Activated B cell treated with CpG ODN at 0.5 μM for 24 hours (primary cell): ENCODE results near the gene RNF212. TPM values are rescaled to one million over a fixed set of nuclear protein-coding genes. Genes with fewer than 3 reads are reported as not detected.

Experiments used
- ATAC-seq: fragments of 200-7000 bp; cut with Tn5 transposase; one replicate; pipeline ENCODE4 v1.10.0; 2021; ENCODE audit warnings: low read depth, mild to moderate bottlenecking, moderate library complexity
- CTCF ChIA-PET: fragments of 350-600 bp; sonication (Branson Sonifier 250); formaldehyde crosslinking; loops from one replicate; lab custom pipeline; 2021; ENCODE audit warnings: antibody characterized with exemption; lab: Charles Lee
- POLR2A ChIA-PET: fragments of 350-600 bp; sonication (Branson Sonifier 250); formaldehyde crosslinking; loops from one replicate; lab custom pipeline; 2021; ENCODE audit warnings: antibody characterized with exemption; lab: Charles Lee
- DNase-seq: peaks from one replicate; pipeline ENCODE4 v3.0.0; 2022
- H3K27ac Mint-ChIP-seq: one replicate; pipeline ENCODE4 v1.8.0; 2020; ENCODE audit warnings: mixed read lengths
- H3K27me3 Mint-ChIP-seq: one replicate; pipeline ENCODE4 v1.8.0; 2021; ENCODE audit warnings: mixed read lengths
- H3K36me3 Mint-ChIP-seq: one replicate; pipeline ENCODE4 v1.8.0; 2021; ENCODE audit warnings: low read depth, mixed read lengths
- H3K4me1 Mint-ChIP-seq: one replicate; pipeline ENCODE4 v1.8.0; 2021; ENCODE audit warnings: mixed read lengths
- H3K4me3 Mint-ChIP-seq: one replicate; pipeline ENCODE4 v1.8.0; 2020; ENCODE audit warnings: mild to moderate bottlenecking, mixed read lengths
- H3K9me3 Mint-ChIP-seq: one replicate; pipeline ENCODE4 v1.8.0; 2020; ENCODE audit warnings: mixed read lengths
- CTCF ChIP-seq: fragments of 200-600 bp; IDR thresholded peaks from one replicate; pipeline ENCODE4 v1.8.0; 2022; ENCODE audit warnings: antibody characterized with exemption, mild to moderate bottlenecking
- intact Hi-C: fragments of 100-400 bp; cut with micrococcal nuclease; formaldehyde crosslinking; loops from one replicate; pipeline ENCODE4 v1.15.1; 2024
- total RNA-seq: library from RNA; stranded (reverse); gene quantifications from 2 replicates; pipeline ENCODE4 v1.2.3, GENCODE V29; 2022

The RNF212 gene
- total RNA-seq, 1 donor from 2014 or later: 2.4 TPM

GRCh38 chr4:1097553-1097952 lies 15.8 kb downstream of the RNF212 start:
- Mint-ChIP-seq H3K36me3 (no peaks in the 10 kb centered on the region), H3K4me1 (no peaks in the 10 kb centered on the region), H3K9me3 (no peaks in the 10 kb centered on the region), H3K27ac (no peak overlapping the region), H3K4me3 (no peak overlapping the region), H3K27me3 (peaks cover 4% of the 10 kb centered on the region)
- POLR2A ChIA-PET: no interaction called here
- intact Hi-C loops: no loop called here
- ATAC-seq: no peak
- DNase-seq: no peak
- CTCF ChIA-PET: no interaction called here
- no peak for TF ChIP-seq CTCF

DNA sequence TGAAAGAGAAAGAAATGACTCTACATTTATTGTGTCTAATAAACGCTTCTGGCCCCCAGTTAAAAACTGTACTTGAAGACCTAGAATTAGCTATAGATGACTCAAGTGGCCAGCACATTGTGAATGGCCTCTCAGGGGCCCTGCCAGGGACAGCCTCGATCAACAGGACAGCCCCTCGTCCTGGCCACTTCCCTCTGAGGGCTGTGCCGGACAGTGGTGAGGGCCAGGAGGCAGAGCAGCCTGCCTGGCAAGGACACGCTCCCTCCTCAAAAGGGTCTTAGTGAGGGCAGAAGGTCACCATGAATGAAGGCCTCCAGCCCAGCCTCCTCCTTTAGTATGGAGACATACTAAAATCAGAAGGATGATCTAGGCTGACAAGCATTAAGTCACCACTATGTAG lies 16.5 kb downstream of the RNF212 start:
- H3K27ac Mint-ChIP-seq: no peak overlapping the region
- intact Hi-C loops: no loop called here
- H3K4me3 Mint-ChIP-seq: no peak overlapping the region
- ChIA-PET CTCF (no interaction called here), POLR2A (no interaction called here)
- no peak for DNase-seq
- H3K36me3 Mint-ChIP-seq: no peaks in the 10 kb centered on the region
- no peaks in the 10 kb centered on the region for H3K9me3 Mint-ChIP-seq
- TF ChIP-seq CTCF: no peak
- ATAC-seq: no peak
- peaks cover 4% of the 10 kb centered on the region for H3K27me3 Mint-ChIP-seq
- H3K4me1 Mint-ChIP-seq: no peaks in the 10 kb centered on the region

DNA sequence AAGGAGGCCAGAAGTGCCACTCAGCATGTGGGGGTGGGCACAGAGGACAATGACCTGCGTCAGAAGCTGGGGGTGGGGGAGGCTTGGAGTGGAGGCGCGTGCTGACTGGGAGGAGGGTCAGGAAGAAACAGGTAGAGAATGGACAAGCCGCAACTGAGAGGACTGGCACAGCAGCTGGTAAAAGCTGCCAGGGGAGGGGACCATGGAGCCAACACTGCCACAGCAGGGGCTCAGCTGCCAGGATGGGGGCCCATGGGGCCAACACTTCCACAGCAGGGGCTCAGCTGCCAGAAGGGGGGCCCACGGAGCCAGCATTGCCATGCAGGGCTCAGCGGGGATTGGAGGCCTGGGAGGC lies 19.1 kb downstream of the RNF212 start:
- ATAC-seq (no peak), DNase-seq (no peak)
- H3K9me3 Mint-ChIP-seq: peaks cover 6% of the 10 kb centered on the region
- H3K36me3 Mint-ChIP-seq: no peaks in the 10 kb centered on the region
- intact Hi-C loops: no loop called here
- no peaks in the 10 kb centered on the region for H3K4me1 Mint-ChIP-seq
- ChIA-PET CTCF (no interaction called here), POLR2A (interaction anchor here (0.7 kb wide), 1 partner anchor 53 kb away, joined by 5 read pairs; no protein-coding TSS in a partner anchor)
- H3K4me3 Mint-ChIP-seq: no peak overlapping the region
- H3K27ac Mint-ChIP-seq: no peak overlapping the region
- H3K27me3 Mint-ChIP-seq: peaks cover 4% of the 10 kb centered on the region
- TF ChIP-seq CTCF: no peak

GRCh38 chr4:1093391-1094335 lies 19.7 kb downstream of the RNF212 start:
- CTCF ChIA-PET: no interaction called here

More at GRCh38 chr4:1093391-1094335, 19.7 kb downstream of the RNF212 start:
- ATAC-seq: no peak
- H3K4me1 Mint-ChIP-seq: no peaks in the 10 kb centered on the region
- intact Hi-C loops: no loop called here
- peaks cover 7% of the 10 kb centered on the region for H3K9me3 Mint-ChIP-seq
- no peak for DNase-seq
- H3K27me3 Mint-ChIP-seq: peaks cover 4% of the 10 kb centered on the region
- no peak for TF ChIP-seq CTCF
- H3K4me3 Mint-ChIP-seq: no peak overlapping the region
- no peaks in the 10 kb centered on the region for H3K36me3 Mint-ChIP-seq
- H3K27ac Mint-ChIP-seq: no peak overlapping the region
- POLR2A ChIA-PET: interaction anchor here (0.7 kb wide), 1 partner anchor 52 kb away, joined by 5 read pairs; no protein-coding TSS in a partner anchor
